DMS153 (cell line): Measurements from ENCODE around the gene YJEFN3.

Source experiments
- DNase-seq: peaks from one replicate; lab custom pipeline; 2025; lab: John Stamatoyannopoulos, UW

YJEFN3 gene

DNA sequence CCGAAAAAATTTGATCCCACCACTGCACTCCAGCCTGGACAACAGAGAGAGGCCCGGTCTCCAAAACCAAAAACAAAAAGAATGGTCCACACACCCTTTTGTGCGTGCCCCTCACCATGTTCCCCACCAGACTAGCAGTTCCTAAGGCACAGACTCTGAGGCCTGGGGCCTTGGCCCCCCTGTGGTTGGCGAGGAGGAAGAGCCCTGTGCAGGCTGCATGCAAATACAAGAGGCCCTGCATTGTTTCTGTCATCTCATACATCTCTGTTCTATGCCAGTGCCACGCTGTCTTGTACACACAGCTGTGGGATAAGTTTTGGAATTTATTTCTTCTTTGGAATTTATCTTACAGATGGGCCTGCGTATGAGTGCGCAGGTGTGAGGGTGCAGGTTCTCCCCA lies 4.7 kb upstream of the YJEFN3 start:
- no peak for DNase-seq

DNA sequence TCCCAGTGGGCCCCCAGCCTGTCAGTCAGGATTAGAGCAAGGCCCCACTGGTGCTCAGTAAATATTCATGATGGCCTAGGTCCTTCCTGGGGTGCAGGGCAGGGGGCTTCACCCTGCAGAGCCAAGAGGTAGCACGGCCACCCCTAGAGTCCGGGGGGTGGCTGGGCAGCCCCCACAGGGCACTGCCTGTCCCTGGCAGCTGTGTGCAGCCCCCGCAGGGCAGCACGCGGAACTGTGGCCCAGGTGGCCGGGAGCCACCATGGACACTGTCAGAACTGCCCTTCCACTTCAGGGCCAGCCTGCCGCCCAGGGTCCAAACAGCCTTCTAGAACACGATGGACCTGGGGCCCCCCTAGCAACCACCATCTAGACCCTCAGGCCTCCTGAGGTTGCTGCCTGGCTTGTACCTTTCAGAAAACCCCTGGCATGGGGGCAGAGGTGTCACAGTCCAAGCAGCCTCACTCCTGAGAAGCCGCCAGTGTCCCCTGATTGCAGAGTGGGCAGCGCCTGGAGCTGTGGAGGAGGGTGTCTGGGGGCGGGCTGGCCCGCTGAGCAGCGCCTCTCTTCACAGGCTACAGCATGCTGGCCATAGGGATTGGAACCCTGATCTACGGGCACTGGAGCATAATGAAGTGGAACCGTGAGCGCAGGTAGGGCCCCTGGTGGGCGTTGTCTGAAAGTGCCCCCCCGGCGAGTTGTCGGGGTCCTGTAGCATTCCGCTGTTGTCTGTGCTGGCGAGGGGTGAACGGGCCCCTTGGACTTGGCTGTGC lies 2.9 kb upstream of the YJEFN3 start:
- DNase-seq: no peak

DNA sequence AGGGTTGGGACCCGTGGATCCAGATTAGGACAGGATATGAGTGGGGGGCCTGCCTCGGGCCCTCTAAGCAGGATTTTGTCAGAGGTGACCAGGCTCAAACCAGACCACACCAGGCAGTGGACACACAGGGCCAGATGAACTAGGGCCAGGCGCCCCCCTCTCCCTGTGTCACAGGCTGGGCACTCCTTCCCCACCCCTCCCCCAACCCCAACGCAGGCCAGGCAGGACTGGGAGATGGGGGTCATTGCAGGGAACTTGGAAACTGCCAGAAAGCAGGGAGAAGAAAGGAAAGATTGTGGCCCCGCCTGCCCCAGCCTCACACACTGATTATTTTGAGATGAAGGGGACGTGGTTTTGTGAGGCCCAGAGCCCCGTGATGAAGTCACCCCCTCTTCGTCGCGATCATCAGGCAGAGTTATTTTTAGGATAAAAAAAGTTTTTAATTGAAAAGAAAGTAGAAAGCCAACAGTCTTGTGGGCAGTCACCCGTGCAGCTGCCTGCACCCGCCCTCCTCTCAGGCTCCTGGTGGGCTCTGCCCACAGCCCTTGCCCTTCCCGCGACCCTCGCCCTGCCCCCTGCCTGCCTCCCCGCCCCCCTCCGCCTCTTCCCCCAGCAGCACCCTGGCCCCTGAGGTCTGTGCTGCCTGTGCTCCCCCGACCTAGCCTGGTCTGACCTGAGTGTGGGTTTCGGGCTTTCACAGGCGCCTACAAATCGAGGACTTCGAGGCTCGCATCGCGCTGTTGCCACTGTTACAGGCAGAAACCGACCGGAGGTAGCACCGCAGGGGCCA lies 1.9 kb upstream of the YJEFN3 start:
- no peak for DNase-seq

DNA sequence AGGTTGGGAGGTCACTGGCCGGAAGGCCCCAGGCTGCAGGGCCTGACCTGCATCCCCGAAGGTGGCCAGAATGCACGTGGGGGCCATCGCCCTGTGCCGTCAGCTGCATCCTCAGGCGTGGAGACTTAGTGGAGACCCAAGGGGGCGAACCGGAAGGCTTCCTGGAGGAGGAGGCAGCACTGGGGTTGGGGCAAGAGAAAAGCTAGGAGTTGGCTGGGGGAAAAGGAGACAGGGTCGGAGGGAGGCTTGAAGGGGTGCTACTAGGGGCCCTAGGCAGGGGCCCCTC lies 1.4 kb upstream of the YJEFN3 start:
- DNase-seq: no peak

DNA sequence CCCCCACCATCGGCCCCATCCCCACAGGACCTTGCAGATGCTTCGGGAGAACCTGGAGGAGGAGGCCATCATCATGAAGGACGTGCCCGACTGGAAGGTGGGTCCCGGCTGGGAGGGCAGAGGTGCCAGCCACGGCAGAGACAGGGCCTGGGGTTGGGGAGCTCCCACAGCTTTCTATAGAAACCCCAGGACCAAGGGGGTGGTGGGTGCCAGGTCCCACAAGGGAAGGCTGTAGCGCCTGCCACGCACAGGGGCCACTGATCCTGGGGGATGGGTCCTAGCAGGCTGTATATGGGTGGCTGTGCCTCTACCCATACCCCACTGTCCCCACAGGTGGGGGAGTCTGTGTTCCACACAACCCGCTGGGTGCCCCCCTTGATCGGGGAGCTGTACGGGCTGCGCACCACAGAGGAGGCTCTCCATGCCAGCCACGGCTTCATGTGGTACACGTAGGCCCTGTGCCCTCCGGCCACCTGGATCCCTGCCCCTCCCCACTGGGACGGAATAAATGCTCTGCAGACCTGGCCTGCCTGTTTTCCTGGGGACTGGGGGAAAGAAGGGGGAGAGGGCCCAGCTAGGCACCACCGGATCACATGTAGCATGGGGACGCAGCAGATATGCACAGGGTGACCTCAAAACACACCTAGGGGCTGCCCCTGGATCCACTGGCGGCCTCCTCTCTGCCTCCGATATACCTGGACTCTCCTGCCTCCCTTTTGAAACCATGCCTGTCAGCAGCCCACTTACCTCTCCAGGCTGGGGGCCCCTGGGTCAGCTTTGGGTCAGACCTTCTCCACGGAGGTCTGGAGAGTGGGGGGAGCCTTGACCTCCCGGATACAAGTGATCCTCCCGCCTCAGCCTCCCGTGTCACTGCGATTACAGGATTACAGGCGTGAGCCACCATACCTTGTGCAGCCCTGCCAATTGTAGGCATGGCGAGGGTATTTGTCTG lies 761 bp upstream of the YJEFN3 start:
- DNase-seq: no peak

DNA sequence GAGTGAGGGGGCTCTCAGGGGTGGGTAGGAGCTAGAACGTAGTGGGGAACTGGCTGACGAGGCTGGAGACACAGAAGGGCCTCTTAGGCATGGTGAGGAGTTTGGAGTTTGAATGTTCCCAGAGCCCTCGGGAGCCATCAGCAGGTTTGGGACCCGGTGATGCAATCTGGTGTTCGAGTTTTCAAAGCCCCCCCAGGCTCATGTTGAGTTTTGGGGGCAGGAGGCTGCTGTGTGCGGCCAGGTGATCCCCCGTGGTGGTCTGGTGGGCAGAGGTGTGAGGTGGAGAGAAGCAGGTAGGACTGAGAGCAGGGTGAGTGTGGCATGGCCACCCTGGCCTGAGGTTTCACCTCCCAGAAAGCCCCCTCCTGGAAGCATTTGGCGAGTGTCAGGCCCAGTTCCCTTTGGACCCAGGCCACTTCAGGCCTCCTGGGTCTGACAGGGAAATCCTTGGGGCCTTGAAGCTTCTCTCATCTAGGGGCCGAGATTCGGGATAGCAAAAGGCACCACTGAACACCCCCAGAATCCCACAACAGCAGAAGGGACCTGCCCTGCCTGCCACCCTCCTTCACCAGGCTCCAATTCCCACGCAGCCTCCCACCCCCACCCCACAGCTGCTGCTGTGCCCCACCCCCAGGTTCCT lies 1.2 kb downstream of the YJEFN3 start:
- DNase-seq: no peak

DNA sequence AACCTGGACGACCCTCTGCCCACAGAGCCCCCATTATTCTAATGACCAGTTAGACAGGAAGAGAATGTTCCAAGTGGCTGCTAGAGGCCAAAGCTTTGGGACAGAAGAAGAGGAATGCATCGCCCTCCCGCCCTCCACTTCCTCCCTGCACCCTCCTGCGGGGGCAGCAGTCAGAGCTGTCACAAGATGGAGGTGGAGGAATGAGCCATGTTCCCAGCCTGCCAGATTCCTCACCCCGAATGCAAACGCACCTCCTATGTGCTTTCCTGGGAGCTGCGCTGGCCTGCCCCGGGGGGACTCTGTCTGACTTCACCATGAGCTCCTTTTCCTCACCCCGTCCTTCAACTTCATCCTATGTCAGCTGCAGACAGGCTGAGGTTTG lies 1.7 kb downstream of the YJEFN3 start:
- DNase-seq: no peak

DNA sequence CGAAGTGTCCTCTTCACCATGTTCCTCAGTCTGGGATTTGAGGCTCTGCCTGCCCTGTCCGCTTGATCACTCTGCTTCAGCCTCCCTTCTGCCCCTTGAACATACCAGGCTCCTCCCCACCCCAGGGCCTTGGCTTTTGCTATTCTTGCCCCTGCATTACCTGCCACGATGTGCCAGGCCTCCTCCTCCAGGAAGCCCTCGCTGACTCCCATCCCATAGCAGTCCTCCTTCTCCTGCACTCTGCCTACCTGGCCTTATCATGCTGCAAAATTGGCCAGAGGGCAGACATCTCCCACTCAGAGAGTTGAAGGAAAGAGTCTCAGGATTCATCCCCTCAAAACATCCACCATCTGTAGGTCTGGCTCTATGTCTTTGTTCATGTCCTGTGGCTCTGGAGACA lies 2.2 kb downstream of the YJEFN3 start:
- DNase-seq: no peak

DNA sequence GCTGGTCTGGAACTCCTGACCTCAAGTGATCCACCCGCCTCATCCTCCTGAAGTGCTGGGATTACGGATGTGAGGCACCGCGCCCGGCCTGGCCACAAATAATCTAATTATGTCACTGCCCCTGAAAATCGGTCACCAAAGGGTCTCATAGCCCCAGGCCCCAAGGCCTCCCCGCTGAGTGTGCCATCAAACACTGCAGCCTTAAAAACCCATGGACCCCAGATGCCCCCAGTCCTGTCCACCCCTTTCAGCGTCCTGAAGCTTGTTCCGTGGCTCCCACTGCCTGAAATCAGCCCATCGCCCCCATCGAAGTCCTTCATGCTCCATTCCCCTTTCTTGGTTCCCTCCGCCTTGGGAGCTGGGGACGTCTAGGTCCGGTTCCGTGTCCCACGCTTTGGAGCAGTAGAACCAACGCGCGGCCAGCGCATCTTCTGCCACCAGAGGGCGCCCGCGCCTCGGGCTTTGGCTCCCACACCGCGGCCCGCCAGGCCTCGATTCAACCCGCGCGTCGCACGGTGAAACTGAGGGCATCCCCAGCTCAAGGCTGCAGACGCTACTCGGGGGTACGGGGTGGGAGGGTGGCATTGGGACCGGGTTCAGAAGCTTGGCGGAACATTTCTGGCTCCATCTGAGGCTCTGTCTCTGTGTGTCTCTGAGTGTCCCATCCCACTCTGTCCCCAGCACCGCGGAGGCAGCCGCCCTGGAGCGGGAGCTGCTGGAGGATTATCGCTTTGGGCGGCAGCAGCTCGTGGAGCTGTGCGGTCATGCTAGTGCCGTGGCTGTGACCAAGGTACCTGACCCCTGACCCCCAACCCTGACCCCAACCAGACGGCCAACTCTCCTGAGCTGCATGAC lies 3.5 kb downstream of the YJEFN3 start:
- no peak for DNase-seq

DNA sequence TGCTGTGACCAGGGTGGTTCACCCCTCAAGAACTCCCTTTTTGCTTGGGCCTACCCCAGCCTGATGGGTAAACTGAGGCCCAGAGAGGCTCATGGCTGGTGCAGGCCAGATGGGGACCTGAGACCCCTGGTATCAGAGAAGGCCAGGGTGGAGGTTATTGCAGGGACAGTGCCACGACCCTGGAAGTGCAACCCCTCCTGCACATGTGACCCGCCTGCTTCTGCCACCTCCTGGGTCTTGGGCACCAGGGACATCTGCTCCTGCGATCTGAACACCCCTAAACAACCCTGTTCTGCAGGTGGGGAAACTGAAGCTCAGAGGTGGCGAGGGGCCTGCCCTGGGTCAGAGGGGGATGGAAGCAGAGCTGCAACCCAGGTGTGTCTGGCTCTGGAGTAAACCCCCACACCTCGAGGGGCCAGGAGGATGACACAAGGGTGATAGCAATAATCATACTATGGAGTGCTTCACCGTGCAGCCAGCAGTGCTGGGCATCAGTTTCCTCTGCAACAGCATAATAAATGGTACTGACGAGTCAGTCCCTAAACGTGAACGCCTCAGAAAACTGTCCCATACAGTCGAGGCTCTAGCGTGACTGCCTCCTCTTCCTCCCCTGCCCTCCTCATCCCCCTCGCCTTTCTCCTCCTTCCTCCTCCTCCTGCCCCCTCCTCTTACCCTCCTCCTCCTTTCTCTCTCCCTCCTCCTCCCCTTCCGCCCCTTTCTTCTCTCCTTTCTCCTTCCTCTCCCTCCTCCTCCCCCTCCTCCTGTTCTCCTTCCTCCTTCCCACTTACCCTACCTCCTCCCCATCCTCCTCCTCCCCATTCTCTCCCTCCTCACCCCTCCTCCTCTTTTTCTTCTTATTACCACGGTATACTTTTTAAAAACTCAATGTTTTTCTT lies 4.3 kb downstream of the YJEFN3 start:
- DNase-seq: no peak

DNA sequence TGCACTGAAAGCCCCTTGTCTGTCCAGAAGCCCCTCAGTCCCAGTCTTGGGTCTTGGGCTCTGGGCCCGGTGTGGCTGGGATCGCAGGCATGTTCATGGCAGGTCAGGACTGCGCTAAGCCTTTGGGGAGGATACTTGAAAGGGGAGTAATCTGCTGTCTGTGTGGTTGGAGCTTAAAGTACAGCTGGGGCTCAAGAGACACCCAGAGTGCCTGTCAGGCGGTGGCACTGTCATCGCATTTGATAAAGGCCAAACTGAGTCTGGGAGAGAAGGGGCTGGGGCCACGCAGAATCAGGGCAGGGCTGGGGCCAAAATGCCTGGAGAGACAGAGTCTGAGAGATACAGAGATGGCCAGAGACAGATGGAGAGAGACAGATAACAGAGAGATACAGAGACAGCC lies 5.1 kb downstream of the YJEFN3 start:
- no peak for DNase-seq

DNA sequence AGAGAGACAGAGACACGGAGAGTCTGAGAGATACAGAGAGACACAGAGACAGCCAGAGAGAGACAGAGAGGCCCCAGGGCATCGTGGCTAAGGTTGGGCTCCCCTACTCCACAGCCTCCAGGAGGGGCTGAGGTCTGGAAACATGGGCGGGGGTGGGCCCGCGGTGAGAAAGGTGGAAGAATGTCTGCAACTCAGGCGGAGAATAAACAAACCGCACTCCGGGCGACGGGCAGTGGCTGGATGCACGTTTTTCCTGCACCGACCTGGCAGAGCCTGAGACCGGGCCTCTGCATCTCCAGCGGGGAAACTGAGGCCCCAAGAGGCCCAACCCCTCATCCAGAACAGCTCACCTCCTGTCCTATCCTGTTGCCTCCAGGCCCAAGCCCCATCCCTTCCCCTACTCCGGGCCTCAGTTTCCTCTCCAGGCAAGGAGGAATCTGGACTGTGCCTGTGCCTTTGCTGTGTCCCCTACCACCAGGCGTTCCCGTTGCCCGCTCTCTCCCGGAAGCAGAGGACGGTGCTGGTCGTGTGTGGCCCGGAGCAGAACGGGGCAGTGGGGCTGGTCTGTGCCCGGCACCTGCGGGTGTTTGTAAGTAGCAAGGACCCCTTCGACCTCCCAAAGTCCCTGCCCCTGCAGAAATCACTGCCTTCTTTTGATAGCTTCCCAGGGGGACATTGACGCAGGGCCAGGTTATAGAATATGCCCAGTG lies 6.0 kb downstream of the YJEFN3 start:
- no peak for DNase-seq

DNA sequence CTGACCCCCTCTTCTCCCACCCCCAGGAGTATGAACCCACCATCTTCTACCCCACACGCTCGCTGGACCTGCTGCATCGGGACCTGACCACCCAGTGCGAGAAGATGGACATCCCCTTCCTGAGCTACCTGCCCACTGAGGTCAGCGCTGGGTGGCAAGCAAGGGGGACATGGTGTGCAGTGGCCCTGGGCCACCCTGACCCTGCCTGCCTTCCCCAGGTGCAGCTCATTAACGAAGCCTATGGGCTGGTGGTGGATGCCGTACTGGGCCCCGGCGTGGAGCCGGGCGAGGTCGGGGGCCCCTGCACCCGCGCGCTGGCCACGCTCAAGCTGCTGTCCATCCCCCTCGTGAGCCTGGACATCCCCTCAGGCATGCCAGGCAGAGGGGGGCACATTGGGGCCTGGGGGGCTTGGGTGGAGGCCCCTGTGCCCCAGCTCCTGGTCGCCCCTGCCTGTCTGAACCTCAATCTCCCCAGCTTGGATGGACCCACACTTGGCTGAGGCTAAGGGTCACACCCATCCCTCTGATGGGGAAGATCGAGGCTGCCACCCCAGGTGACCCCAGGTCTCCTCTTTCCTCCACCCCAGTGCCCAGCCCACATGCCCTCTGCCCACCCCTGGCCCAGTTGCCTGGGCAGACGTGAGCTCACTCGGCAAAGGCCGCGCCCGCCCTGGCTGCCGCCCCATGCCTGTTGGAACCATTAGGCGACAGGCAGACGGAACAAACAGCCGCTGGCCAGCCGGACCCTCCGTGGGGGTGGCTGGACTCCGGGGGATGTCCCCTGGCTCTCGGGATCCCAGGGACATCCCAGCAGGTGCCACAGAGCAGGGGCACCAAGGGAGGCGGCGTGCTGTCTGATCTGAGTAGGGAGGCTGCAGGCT lies 6.8 kb downstream of the YJEFN3 start:
- DNase-seq: no peak

DNA sequence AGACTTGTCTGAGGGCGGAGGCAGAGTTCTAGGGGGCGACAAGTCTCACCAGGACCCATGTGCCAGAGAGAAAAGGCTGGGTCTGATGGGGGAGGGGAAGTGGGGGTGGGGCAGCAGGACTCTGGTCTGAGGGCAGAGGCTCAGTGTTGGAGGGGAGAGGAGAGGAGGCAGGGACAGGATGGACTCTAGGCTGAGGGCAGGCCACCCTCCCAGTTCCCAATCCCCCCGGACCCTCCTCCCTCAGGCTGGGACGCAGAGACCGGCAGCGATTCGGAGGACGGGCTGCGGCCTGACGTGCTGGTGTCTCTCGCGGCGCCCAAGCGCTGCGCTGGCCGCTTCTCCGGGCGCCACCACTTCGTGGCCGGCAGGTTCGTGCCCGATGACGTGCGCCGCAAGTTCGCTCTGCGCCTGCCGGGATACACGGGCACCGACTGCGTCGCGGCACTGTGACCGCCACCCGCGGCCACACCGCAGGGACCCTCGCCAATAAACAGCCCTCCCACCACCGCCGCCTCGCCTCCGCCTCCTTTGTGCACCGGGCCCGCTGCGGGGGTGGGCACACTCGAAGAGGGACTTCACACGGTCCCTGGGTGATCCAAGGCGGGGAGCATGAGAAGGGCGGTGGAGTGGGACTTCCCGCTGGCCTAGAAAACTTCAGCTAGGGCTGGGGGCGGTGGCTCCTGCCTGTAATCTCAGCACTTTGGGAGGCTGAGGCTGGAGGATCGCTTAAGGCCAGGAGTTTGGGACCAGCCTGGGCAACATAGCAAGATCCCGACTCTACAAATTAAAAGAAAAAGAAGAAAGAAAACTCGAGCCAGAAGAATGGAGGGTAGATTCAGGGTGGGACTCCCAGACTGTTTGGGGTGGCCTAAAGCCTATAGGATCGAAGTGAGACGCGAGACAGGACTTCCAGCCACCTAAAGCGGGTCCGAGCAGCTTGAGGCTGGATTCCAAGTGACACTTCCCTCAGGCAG lies 8.7 kb downstream of the YJEFN3 start:
- DNase-seq: no peak

DNA sequence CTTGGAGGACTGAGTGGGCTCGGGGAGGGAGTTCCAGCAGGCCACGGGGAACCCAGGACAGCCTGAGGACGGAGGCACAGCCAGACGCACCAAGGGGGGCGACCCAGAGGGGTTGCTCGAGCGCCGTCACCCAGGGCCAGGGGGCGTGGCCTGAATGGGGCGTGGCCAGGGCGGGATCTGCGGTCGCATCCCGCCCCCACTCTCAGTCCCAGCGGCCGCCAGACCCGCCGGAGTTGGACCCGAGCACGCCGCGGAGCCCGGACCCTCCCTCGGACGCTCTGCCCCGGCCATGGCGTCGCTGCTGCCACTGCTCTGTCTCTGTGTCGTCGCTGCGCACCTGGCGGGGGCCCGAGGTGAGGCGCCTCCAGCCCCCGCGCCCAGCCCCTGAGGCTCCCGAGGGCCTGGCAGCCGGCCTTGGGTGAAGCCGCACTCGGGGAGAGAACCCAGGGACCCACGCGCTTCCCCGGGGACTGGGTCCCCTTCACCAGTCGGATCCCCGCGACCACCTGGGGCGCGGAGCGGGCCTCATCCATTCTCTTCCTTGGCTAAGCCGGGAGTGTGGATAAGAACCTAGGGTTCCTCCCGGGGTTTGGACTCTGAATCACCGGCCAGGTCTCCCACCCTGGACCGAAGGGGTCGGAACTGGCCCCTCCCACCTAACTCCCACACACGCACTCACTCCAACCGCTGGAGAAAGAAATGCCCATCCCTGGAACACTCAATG lies 9.5 kb downstream of the YJEFN3 start, which contains the start of gene CILP2:
Gene CILP2 (plus strand): TSS at position 205 of the 724 bp plus-strand sequence. CDS start 85 bp downstream, at position 290.
- no peak for DNase-seq

DNA sequence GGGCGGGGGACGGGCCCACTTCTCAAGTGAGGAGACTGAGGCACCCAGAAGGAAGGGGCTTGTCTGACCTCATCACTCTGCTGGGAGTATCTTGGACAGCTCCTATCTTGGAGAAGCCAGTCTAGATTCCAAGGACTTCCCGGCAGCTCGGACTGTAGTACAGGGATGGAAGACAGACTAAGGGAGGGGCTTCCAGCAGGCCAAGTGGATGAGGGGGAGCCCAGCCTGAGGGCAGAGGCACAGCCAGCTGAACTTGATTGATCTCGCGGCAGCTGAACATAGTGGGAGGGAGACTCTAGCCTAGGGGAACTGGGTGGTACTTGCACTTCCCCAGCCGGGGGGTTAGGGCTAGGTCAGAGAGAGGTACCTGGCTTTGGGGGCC lies 10.1 kb downstream of the YJEFN3 start:
- no peak for DNase-seq

DNA sequence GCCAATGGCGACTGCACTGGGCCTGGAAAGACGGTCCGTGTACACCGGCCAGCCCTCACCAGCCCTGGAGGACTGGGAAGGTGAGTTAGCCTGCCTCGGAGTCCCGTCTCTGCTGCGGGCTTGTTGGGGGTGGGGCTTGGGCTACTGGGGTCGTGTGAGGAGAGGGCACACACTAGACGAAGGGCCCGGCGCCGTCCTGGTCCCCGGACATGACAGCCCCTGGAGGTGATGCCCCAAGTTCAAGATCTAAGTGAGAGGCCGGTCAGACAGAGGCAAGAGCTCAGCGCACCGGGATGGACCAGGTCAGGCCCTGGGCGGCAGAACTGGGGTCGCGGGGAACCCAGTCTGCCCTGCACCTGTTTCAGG lies 11.0 kb downstream of the YJEFN3 start:
- DNase-seq: no peak
